Stimulated activated CD4-positive, alpha-beta T cell treated with anti-CD3 and anti-CD28 coated beads, TNF-alpha, amount 100 ng/mL, for 1 hour (primary cell): ENCODE results near the gene RBM33.
"Not testable (repeated sequence)": the region's sequence is repeated elsewhere in the genome, so short reads cannot be mapped to it uniquely, and the experiment has no call there.

ENCODE experiments used
- DNase-seq, 3 donors: peaks; one replicate each; pipeline ENCODE4 v3.0.0-alpha.2; 2020; ENCODE audit warnings: low read depth in 3 of 3, low spot score in 1 of 3

Gene RBM33, protein sequence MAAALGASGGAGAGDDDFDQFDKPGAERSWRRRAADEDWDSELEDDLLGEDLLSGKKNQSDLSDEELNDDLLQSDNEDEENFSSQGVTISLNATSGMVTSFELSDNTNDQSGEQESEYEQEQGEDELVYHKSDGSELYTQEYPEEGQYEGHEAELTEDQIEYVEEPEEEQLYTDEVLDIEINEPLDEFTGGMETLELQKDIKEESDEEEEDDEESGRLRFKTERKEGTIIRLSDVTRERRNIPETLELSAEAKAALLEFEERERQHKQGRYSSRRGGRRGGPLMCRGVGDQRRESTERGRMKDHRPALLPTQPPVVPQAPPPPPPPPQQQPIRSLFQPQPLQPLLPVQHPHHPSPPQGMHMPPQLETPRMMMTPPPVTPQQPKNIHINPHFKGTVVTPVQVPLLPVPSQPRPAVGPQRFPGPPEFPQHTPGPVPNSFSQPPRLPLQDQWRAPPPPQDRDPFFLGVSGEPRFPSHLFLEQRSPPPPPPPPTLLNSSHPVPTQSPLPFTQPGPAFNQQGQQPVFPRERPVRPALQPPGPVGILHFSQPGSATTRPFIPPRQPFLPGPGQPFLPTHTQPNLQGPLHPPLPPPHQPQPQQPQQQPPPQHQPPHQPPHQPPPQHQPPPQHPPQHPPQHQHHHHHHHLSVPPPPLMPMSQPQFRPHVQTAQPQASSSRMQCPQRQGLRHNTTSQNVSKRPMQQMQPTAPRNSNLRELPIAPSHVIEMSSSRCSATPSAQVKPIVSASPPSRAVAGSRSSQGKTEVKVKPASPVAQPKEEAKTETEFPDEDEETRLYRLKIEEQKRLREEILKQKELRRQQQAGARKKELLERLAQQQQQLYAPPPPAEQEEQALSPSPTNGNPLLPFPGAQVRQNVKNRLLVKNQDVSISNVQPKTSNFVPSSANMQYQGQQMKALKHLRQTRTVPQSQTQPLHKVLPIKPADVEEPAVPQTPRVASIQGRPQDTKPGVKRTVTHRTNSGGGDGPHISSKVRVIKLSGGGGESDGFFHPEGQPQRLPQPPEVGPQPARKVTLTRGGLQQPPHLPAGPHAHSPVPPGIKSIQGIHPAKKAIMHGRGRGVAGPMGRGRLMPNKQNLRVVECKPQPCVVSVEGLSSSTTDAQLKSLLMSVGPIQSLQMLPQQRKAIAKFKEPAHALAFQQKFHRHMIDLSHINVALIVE

DNA sequence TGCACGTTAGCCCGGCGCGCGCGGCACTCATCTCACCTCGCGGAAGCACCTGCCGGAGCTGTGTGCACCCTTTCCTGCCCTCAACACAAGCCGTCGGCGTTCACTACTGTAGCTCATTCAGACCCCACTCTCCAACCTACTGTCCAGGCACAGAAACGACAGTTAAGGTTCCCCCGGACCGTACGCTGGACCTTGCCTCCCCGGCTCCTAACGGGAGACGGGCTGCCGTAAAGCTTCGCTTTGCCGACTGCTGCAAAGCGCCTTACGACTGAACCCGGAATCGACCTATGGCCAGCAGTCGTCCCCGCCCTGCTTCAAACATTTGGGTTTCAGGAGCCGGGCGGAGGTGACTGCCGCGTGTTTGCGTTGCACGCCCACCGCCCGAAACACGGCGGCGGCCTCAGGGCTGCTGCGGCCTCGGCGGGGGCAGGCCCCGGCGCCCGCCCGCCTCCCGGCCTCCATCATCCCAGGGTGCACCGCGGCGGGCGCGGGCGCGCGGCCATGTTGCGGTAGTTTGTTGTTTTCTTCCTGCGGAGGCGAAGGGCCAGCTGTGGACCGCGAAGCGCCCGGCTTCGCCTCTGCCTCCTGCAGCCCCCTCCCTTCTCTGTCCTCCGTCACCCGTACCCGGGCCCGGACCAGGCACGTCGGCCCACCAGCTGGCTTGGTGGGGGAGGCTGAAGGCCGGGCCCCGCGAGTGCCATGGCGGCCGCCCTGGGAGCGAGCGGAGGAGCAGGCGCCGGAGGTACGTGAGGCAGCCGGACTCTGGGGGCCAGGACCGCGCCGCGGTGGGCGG lies at the start of gene RBM33:
TSS of gene RBM33 (plus strand) at position 484 of the 793 bp plus-strand sequence. CDS start at position 700, 216 bp downstream.
- peak; percentile 15 to 70 (median 34) for DNase-seq

DNA sequence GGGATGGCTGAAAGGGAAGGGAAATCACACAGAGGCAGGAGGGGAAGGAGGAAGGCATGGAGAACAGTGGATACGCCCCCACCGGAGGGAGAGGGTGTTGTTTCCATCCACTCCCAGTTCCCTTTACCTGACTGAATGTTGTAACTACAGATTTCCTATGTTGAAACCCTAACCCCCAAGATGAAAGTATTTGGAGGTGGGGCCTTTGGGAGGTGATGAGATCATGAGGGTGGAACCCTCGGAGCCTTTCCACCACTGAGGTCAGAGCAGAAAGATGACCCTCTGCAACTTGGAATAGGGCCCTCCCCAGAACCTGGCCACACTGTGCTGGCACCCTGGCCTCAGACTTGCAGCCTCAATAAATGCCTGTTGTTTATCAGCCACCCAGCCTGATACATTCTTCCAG lies 49.5 kb upstream of the RBM33 start:
- DNase-seq, result no peak

DNA sequence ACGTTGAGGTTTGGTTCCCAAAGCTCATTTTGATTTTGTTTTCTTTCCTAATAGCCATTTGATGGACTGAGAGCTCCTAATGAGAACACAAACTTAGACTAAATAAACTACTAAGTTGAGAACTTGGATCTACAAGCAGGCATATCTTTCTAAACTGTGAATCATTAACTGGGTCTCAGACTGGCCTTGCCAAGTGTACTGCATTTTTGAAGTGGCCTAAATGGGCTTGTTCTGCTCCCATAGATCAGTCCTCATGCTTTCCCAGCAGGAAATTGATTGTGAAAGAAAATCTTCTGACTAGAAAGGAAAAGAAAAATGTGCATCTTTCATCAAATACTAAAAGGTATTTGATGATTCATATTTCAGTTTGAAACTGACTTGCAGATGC lies 46.7 kb upstream of the RBM33 start:
- no peak for DNase-seq

DNA sequence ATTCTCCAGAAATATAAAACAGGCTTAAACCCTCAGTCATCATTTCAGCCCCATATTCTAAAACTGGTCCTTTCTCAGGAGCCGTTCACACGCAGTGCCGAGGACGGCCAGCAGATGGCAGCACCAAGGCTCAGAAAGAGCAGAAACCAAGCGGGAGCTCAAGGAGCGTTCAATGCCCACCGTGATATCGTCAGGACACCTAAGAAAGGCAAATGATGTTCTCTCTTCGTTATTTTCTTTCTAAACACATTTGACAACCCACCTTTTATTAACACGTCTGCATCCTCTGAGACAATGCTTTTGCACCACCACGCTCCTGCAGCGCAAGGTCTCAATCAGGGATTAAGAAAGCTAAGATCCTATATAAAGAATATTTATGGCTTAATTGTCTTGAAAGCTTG lies 45.7 kb upstream of the RBM33 start:
- DNase-seq, result peak; percentile 30 to 89 (median 64)

DNA sequence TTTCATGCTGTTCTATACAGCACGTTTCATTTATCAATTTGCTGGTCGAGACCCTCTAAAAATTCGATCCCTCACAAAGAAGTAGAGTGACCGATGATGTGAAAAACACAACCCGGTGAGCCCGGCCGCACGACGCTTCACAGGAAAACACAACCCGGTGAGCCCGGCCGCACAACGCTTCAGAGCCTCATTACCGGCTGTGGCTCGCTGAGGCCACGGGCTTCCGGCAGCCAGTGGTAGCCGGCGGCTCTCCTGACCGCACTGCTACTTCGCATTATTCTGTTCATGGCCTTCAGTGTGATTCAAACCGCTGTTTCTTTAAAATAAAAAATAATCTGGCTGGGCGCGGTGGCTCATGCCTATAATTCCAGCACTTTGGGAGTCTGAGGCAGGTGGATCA lies 42.3 kb upstream of the RBM33 start:
- DNase-seq, result no peak

DNA sequence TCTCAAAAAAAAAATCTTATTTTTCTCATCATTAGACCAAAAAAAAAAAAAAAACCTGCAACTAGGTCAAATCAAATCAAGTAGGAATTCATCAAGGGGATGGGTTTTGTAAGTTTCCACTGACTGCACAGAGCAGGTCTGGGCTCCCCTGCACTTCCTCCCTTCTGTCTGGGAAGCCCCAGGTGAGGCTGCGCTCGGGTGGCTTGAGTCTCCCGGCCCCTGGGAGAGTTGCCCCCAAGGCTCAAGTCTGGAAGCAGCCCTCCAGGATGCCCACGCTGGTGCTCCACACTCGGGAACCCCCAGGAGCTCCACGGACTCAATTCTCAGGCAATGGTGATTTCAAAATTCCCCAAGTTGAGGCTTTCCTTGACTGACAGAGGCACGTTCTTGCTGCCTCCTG lies 41.7 kb upstream of the RBM33 start:
- DNase-seq, result no peak

DNA sequence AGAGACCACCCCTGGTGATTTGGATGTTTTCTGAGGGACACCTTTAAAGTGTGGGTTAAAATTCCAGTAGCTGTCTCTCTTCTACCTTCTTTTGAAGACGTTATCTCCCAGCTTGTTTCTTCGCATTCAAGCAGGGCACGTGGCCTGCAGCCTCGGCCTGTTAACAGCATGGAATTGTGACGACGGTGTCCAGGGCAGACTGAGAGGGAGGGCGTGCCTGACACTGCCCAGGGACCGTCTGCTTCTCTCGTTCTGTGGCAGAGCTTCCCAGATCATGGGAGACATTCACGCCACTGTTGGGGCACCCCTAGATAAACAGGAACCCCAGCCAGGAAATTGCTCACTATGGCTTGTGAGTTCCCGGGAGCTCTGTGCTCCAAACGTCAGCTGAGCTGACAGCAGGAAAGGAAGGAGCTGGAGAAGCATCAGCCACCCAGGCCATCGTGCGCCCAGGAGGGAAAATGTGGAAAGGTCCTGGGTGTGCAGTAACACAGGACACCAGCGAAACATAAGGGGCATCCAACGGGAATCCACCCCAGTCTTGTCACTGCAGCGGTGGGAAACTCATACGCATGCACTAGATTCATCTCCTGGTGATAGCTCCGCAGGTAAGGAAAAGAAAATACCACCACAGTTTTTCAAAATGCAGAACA lies 41.1 kb upstream of the RBM33 start:
- DNase-seq, result no peak

DNA sequence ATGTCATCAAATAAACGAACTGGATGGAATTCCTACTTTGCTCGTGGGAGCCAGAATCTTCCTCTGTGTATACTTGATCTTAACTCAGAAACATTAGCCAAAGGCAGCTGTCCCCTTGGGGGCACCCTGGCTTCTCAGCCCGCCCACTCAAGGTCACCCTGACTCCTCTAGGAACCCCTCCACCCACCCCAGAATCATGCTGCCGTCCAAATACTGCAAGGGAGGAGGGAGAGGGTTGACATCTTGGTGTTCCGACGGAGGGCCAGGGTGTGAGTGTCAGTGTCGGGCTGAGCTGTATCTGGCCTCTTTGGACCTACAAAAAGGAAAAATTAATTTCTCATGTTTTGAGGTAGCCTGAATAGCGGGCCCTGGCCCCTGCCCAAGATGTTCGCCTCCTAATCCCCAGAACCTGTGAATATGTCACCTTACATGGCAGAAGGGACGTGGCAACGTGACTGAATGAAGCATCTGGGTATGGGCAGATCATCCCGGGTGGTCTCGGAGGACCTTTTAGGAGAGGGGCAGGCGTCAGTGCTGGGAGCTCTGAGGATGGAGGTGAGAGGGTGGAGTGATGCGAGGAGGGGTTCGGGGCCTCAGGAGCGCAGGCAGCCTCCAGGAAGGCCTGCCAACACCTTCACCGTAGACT lies 40.5 kb upstream of the RBM33 start:
- no peak for DNase-seq

DNA sequence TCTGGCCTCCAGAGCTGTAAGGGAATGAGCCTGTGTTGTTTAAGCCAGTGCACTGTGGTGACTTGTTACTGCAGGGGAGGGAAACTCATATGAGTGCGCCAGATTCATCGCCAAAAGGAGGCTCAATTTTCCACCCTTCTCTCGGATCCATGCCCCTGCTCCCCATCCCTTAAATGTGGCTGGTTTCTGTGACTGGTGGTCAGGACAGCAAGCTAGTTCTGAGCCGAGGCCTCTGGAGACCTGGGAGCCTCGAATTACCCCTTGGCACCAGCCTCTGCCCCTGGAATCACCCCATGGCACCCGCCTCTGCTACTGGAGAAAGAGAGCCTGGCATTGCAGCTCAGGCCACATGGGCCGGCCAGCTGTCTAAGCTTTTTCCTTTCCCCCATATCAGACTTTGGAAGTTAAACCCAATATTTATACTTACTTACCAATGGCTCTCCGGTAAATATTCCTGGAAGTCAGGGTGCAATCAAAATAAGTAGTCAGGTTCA lies 39.9 kb upstream of the RBM33 start:
- DNase-seq, result no peak

DNA sequence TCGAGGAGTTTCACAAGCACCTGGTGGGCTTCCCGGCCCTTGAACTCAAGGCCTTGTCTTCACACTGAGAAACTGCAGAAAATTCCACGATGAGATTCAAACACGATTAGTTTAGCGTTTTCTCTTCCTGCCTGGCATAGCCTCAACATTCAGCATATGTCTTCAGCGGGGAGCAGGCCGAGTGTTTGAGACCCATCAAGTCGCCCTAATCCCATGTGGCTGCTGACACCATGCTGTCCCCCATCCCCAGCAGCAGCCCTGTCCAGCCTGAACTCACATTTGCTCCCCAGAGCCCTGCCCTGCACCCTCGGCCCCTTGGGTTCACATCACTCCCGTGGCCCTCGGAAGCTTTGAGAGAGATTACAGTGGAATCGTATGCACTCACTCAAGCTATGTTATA lies 35.3 kb upstream of the RBM33 start:
- DNase-seq, result no peak

DNA sequence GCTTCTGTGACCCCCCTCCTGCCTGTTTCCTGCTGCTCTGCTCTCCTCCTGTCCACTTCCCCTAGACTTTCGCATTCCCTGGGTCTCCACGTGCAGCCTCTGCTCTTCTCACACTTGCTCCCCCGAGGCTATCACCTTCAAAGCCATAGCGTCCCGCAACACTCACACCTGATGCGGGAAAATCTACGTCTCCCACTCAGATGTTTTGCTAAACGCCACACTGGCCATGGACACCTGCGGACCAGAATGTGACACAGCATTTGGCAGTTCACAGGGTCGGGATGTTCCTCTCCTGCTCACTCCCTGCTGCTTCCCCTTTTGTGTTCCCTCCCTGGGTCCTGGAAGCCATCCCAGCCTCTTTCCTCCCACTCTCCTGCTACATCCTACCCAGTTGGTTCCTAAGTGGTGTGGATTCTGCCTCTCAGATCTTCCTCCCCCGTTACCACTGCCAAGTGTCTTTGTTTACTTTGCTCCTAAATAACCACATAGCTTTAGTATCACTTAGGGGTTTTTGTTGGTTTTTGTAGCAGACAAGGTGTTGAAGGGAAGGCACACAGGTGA lies 33.7 kb upstream of the RBM33 start:
- DNase-seq, result no peak

DNA sequence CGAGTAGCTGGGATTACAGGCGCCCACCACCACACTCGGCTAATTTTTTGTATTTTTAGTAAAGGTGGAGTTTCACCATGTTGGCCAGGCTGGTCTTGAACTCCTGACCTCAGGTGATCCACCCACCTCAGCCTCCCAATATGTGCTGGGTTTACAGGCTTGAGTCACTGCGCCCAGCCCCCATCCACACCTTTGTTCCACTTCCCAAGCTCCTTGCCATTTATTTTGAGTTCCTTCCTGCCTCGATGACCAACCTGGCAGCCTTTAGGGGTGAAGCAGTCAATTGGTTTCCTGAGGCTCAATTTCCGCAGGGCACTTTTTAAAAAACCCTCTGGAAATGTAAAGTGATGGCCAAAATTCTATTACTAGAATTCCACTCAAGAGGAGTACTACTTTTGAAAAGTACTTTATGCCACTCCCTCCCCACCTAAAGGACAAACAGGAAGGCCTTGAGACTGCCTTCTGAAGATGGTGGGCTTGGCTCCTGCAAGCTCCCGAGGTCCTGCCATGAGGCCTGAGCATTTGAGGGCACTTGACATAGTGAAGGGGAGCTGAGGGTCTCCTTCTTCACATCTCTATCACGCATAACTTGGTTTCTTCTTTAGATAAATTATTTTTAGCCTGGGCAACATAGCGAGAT lies 32.5 kb upstream of the RBM33 start:
- DNase-seq, result no peak

DNA sequence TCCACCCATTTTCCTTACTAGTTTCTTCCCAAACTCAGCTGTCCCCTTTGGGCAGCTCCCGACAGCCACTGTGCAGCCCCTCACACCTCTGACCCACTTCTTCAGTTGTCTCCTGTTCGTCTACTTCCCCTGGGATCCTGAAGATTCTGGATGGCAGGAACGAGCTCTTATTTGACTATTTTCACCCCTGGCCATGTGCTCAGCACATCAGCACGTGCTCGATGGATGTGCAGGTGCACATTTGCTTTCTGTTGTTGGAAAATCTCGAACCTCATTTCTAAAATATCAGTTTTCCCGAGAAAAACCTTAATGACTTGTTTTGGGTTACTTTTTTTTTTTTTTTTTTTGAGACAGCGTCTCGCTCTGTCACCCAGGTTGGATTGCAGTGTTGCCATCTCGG lies 31.8 kb upstream of the RBM33 start:
- DNase-seq, result no peak

DNA sequence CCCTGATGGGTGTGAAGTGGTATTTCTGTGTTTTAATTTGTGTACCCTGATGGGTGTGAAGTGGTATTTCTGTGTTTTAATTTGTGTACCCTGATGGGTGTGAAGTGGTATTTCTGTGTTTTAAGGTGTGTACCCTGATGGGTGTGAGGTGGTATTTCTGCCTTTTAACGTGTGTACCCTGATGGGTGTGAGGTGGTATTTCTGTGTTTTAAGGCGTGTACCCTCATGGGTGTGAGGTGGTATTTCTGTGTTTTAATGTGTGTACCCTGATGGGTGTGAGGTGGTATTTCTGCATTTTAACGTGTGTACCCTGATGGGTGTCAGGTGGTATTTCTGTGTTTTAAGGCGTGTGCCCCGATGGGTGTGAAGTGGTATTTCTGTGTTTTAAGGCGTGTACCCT lies 29.4 kb upstream of the RBM33 start:
- DNase-seq, result not testable (repeated sequence)

DNA sequence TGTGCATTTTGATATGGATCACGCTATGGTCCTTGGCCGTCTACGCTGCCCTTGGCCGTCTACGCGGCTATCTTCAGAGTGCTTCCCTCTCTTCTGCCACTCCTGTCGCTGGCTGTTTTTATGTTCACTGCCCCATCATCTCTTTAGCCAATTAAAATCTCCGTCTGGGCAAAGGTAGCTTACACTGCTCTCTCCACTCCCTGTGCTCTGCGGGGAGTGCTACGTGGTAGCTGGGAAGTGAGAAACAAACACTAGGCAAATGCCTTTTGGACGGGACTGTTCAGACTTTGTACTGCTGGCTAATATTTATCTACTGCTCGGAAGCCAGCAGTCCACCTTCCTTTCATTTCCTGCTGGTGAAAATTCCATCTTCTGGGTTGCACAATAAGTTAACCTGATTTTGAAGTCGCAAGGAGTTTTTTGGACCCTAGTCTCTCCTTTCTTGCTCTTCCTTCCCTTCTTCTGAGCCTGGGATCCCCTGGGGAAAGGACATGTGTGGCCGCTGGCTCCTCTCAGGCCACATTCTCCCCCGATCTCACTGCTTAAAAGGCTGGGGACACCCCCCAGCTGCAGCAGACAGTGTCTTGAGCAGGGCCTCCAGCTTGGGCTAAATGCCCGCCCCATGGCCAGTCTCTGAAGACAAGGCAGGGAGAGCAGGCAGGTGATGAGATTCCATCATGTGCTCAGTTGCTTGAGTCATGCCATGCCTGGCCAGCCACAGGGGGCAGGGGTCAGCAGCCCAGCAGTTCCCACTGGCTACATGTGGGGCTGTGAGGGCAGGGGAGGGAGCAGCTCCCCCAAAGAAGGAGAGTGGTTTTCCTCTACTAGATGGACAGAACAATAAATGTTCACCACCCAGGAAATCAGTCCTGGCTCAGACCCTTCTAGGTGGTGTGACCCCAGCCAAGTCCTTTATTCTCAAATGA lies 25.5 kb upstream of the RBM33 start:
- no peak for DNase-seq

DNA sequence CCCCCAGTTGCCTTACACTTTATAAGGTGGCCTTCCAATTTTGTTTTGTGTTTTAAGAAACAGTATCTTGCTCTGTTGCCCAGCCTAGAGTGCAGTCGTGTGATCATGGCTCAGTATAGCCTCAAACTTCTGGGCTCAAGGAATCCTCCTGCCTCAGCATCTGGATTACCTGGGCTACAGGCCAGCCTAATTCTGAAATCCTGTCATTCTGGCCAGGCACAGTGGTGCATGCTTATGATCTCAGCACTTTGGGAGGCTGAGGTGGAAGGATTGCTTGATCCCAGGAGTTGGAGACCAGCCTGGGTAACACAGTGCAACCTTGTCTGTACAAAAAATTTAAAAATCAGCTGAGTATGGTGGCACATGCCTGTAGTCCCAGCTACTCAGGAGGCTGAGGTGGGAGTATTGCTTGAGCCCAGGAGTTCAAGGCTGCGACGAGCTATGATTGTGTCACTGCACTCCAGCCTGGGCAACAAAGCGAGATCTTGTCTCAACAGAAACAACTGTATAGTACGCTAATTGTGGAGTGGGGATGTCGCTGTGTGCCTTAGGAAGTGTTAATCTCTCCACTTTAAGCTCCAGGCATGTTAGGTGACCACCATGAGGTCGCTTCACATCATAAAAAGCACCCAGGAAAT lies 24.7 kb upstream of the RBM33 start:
- no peak for DNase-seq

DNA sequence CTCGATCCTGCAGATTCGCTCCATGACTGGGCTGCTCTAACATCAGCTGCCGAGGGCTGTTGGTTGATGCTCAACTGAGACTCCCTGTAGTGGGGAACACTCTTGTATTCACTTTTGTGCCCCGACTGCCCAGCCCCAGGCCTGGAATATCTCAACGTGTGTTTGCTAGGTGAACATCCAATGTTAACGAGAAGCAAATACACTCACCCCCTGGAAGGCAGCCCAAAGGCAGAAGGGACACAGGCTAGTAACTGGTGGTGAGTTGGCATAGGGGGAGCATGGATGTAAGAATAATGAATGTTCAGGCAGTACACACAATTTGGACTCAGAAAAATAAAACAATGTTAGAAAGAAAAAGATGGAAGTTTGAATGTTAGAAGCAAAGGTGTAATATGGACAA lies 24.0 kb upstream of the RBM33 start:
- no peak for DNase-seq
